Stimulated activated naive CD8-positive, alpha-beta T cell treated with anti-CD3 and anti-CD28 coated beads, Interleukin-15, Interleukin-2, amounts not matched to agents 100 U/mL and 50 U/mL, for 24 hours (primary cell): ENCODE results near the gene FRAS1.
"Not testable (repeated sequence)": the region's sequence is repeated elsewhere in the genome, so short reads cannot be mapped to it uniquely, and the experiment has no call there.

ENCODE experiments used
- ATAC-seq: fragments of 150-1000 bp; cut with Tn5 transposase; one replicate; pipeline ENCODE4 v1.10.0; 2021
- DNase-seq: peaks from one replicate; pipeline ENCODE4 v3.0.0; 2021

FRAS1 gene

GRCh38 chr4:78325271-78326157 lies 268.4 kb downstream of the FRAS1 start:
- ATAC-seq = no peak
- DNase-seq = no peak

- DNase-seq, ATAC-seq: not testable (repeated sequence)
These were observed 271.5 kb downstream of the FRAS1 start for GRCh38 chr4:78328591-78328990.

GRCh38 chr4:78331186-78331585 lies 274.1 kb downstream of the FRAS1 start:
- no peak for DNase-seq
- ATAC-seq = no peak

GRCh38 chr4:78331965-78332364 lies 274.8 kb downstream of the FRAS1 start:
- no peak for ATAC-seq
- DNase-seq = no peak

- ATAC-seq = no peak
These were observed 275.9 kb downstream of the FRAS1 start for GRCh38 chr4:78332976-78333375.

GRCh38 chr4:78336093-78336943 lies 279.2 kb downstream of the FRAS1 start:
- DNase-seq (no peak), ATAC-seq (no peak)

More at GRCh38 chr4:78332976-78333375, 275.9 kb downstream of the FRAS1 start:
- no peak for DNase-seq

GRCh38 chr4:78337244-78338020 lies 280.3 kb downstream of the FRAS1 start:
- DNase-seq (no peak), ATAC-seq (no peak)

GRCh38 chr4:78342125-78342524 lies 285.0 kb downstream of the FRAS1 start:
- no peak for DNase-seq
- no peak for ATAC-seq

GRCh38 chr4:78343682-78344081 lies 286.6 kb downstream of the FRAS1 start:
- DNase-seq (no peak), ATAC-seq (no peak)

- no peak for DNase-seq
- no peak for ATAC-seq
These were observed 288.1 kb downstream of the FRAS1 start for GRCh38 chr4:78345237-78345636.

GRCh38 chr4:78346222-78346621 lies 289.1 kb downstream of the FRAS1 start:
- DNase-seq (no peak), ATAC-seq (no peak)

- DNase-seq = no peak
- ATAC-seq = no peak
These were observed 290.4 kb downstream of the FRAS1 start for GRCh38 chr4:78347527-78347926.

GRCh38 chr4:78353921-78354320 lies 296.8 kb downstream of the FRAS1 start:
- no peak for DNase-seq
- no peak for ATAC-seq

- ATAC-seq = no peak
- DNase-seq = no peak
These were observed 297.7 kb downstream of the FRAS1 start for GRCh38 chr4:78354782-78355181.

- no peak for ATAC-seq
- no peak for DNase-seq
These were observed 298.2 kb downstream of the FRAS1 start for GRCh38 chr4:78355306-78355705.

GRCh38 chr4:78356251-78356786 lies 299.2 kb downstream of the FRAS1 start:
- no peak for ATAC-seq
- no peak for DNase-seq

GRCh38 chr4:78357122-78357521 lies 300.0 kb downstream of the FRAS1 start:
- DNase-seq (no peak), ATAC-seq (no peak)

GRCh38 chr4:78360466-78360865 lies 303.3 kb downstream of the FRAS1 start:
- DNase-seq (no peak), ATAC-seq (no peak)

GRCh38 chr4:78361621-78362120 lies 304.5 kb downstream of the FRAS1 start:
- DNase-seq (no peak), ATAC-seq (no peak)

- DNase-seq (no peak), ATAC-seq (no peak)
These were observed 305.2 kb downstream of the FRAS1 start for GRCh38 chr4:78362310-78362709.

GRCh38 chr4:78363031-78363570 lies 306.0 kb downstream of the FRAS1 start:
- DNase-seq (no peak), ATAC-seq (no peak)

GRCh38 chr4:78369679-78370078 lies 312.6 kb downstream of the FRAS1 start:
- no peak for ATAC-seq
- DNase-seq = no peak
